Aorta (tissue), 5 donors: ENCODE measurements around the gene ACKR4. TPM values are rescaled to one million over a fixed set of nuclear protein-coding genes. Genes with fewer than 3 reads are reported as not detected.
"Not testable (repeated sequence)": the region's sequence is repeated elsewhere in the genome, so short reads cannot be mapped to it uniquely, and the experiment has no call there.

Experiments
- ATAC-seq: fragments of 200-7000 bp; cut with Tn5 transposase; one replicate; pipeline ENCODE4 v1.9.1; 2022; ENCODE audit warnings: moderate library complexity; ENCODE audit not compliant: low FRiP score
- DNase-seq, 2 donors: peaks; one replicate each; pipeline ENCODE4 v3.0.0-alpha.2; 2020
- H3K27ac ChIP-seq, 2 donors: one replicate each; pipeline ENCODE4 v1.5.1; 2013; ENCODE audit warnings: low read length in 2 of 2, mild to moderate bottlenecking in 2 of 2, moderate library complexity in 2 of 2, control low read depth in 1 of 2, inconsistent platforms in 1 of 2, low read depth in 1 of 2
- H3K27me3 ChIP-seq, 2 donors: one replicate each; pipeline ENCODE4 v1.6.1; 2013; ENCODE audit warnings: control low read depth in 1 of 2, low read length in 1 of 2, mild to moderate bottlenecking in 1 of 2, moderate library complexity in 1 of 2; ENCODE audit not compliant: insufficient read depth in 2 of 2, control insufficient read depth in 1 of 2
- H3K36me3 ChIP-seq, 2 donors: one replicate each; pipeline ENCODE4 v1.6.1; 2013; ENCODE audit warnings: control low read depth in 1 of 2, low read length in 1 of 2, mild to moderate bottlenecking in 1 of 2; ENCODE audit not compliant: insufficient read depth in 2 of 2, control insufficient read depth in 1 of 2
- H3K4me1 ChIP-seq, 2 donors: one replicate each; pipeline ENCODE4 v1.6.1; 2013; ENCODE audit warnings: low read length in 2 of 2, control low read depth in 1 of 2, mild to moderate bottlenecking in 1 of 2, moderate library complexity in 1 of 2; ENCODE audit not compliant: insufficient read depth in 2 of 2, control insufficient read depth in 1 of 2
- H3K4me3 ChIP-seq, 2 donors: one replicate each; pipeline ENCODE4 v1.5.1; 2013; ENCODE audit warnings: low read length in 2 of 2, control low read depth in 1 of 2, mild to moderate bottlenecking in 1 of 2
- H3K9me3 ChIP-seq: one replicate; pipeline ENCODE4 v1.6.1; 2013; ENCODE audit warnings: mild to moderate bottlenecking, low read length; ENCODE audit not compliant: control insufficient read depth
- WGBS, 2 donors: extraction: QIAGEN DNeasy Blood & Tissue Kit; methylation state at CpG; one replicate each; pipeline ENCODE4 v1.1.7; 2013; 5-methylcytosine and 5-hydroxymethylcytosine counted together
- intact Hi-C, 2 donors: fragments of 100-400 bp; cut with DNase I; formaldehyde crosslinking; loops; one replicate each; pipeline versions ENCODE4 v1.14.2 to v1.15.0; 2022
- polyA plus RNA-seq, 2 donors: library from polyadenylated mRNA; stranded (reverse); fragments of 200-250 nt; gene quantifications; one replicate each; pipeline ENCODE4 v1.2.3, GENCODE V29; 2013
- total RNA-seq, 2 donors: library from RNA; stranded (reverse); fragmentation: NEBNext Ultra II Directional; extraction: Animal tissue kit (Norgen Biotek cat#: 25700); gene quantifications; one replicate each; pipeline ENCODE4 v1.2.1, GENCODE V29; 2021
- donor health status: healthy with polysubstance abuse.
- donor health status: Bipolar disorder and iron deficiency.
- donor health status: DM: no; HTN: no; CAD: no.
- donor health status: DM: no; HTN: no; CAD: no.
- donor health status: DM: yes; HTN: yes; CAD: no.

The ACKR4 gene
- total and polyA plus RNA-seq, 4 donors: 12.9 to 24.3 (median 16.9) TPM

DNA sequence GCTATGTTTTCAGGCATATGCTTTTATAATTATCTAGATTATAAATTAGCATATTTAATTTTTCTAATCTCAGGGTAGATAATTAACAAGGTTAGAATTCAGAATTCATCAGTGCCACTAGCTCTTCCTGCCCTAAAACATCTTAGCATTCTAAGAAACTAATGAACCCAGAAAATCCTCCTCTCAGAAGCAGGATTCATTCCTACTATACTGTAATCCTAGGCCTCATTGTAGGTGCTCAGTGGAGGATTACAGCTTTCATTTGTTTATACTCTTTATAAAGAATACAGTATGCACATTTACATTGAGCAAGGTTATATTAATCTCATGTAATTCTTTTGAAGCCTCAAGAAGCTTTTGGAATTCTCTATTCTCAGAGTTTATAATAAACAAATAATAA lies 41.6 kb downstream of the ACKR4 start:
- H3K27ac ChIP-seq: no peak overlapping the region
- intact Hi-C loops: no loop called here
- ATAC-seq: no peak
- H3K36me3 ChIP-seq: no peaks in the 10 kb centered on the region
- H3K27me3 ChIP-seq: no peaks in the 10 kb centered on the region
- no peaks in the 10 kb centered on the region for H3K4me1 ChIP-seq
- DNase-seq: no peak
- no peak overlapping the region for H3K4me3 ChIP-seq
- H3K9me3 ChIP-seq: no peaks in the 10 kb centered on the region

DNA sequence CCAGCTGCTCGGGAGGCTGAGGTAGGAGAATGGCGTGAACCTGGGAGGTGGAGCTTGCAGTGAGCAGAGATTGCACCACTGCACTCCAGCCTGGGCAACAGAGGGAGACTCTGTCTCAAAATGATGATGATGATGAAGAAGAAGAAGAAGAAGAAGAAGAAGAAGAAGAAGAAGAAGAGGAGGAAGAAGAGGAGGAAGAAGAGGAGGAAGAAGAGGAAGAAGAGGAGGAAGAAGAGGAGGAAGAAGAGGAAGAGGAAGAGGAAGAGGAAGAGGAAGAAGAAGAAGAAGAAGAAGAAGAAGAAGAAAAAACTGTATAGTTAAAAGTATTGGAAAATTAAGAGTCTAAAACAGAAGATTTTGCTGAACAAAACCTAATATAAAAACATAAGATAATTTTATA lies 44.4 kb downstream of the ACKR4 start:
- H3K4me1 ChIP-seq, H3K9me3 ChIP-seq, H3K4me3 ChIP-seq, H3K27ac ChIP-seq, DNase-seq, H3K27me3 ChIP-seq, ATAC-seq, H3K36me3 ChIP-seq: not testable (repeated sequence)
- intact Hi-C loops: loop anchor here in 1 of 2 donors (10.0 kb wide), 1 partner anchor 287 kb away; no protein-coding TSS in a partner anchor
- 85 to 90% methylated on average over 2 of the region's 2 CpGs for WGBS, 2 donors

DNA sequence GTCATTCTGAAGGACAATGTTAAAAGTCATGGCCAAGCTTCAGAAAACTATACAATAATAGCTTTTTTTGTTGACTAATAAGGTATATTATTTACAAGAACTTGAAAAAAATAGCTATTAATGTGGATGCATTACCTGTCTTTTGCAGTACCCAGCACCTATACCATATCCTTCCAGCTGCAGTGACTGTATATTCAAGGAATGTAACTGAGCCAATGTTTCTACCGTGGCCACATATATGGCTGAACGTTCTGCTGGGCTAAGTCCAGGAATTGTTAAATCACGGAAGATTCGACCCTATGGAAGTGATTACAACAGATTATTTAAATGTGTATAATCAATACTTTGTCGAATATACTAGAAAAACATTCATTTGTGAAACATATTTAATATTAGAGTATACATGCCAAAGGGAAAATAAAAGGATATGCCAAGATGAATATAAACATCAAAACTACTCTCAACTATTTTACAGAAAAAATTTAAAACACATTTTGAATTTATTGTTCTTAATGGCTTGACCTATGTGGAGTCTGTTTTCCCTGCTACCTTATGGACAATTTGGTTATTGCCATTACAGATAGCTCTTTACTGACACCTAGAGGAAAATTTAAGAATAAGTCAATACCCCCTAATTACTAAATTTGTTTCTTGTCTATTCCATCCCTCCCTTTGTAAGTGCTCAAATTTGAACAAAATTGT lies 44.9 kb downstream of the ACKR4 start:
- no peaks in the 10 kb centered on the region for H3K27me3 ChIP-seq

DNA sequence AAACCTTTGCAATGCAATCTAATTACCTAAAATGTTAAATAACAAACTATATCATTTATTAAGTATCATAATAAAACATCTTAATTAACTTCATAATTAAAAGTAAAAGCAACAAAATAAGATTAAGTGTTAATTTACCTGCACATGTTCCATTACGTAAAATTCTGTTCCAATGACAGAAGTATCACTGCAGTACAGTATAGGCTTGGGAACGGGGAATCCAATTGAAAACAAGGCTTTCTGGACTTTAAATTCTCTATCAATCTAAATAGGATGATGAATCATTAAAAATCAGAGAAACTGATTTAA lies 45.4 kb downstream of the ACKR4 start:
- no peaks in the 10 kb centered on the region for H3K27me3 ChIP-seq
- no peak overlapping the region for H3K4me3 ChIP-seq
- no peaks in the 10 kb centered on the region for H3K36me3 ChIP-seq
- 59 to 60% methylated on average over 2 of the region's 2 CpGs for WGBS, 2 donors
- DNase-seq (no peak), ATAC-seq (no peak)
- H3K4me1 ChIP-seq: no peaks in the 10 kb centered on the region
- no peak overlapping the region for H3K27ac ChIP-seq
- intact Hi-C loops: loop anchor here (1.0 to 10.0 kb wide), 3 partner anchors 106 to 288 kb away; no protein-coding TSS in a partner anchor
- no peaks in the 10 kb centered on the region for H3K9me3 ChIP-seq

More for the DNA sequence above, 44.9 kb downstream of the ACKR4 start:
- Histone ChIP-seq H3K4me1 (no peaks in the 10 kb centered on the region), H3K27ac (no peak overlapping the region), H3K4me3 (no peak overlapping the region), H3K36me3 (no peaks in the 10 kb centered on the region), H3K9me3 (no peaks in the 10 kb centered on the region)
- no peak for DNase-seq
- intact Hi-C loops: loop anchor here (1.0 to 10.0 kb wide), 3 partner anchors 106 to 287 kb away; no protein-coding TSS in a partner anchor
- ATAC-seq: peak; percentile 84
- 55 to 58% methylated on average over 5 of the region's 5 CpGs for WGBS, 2 donors

DNA sequence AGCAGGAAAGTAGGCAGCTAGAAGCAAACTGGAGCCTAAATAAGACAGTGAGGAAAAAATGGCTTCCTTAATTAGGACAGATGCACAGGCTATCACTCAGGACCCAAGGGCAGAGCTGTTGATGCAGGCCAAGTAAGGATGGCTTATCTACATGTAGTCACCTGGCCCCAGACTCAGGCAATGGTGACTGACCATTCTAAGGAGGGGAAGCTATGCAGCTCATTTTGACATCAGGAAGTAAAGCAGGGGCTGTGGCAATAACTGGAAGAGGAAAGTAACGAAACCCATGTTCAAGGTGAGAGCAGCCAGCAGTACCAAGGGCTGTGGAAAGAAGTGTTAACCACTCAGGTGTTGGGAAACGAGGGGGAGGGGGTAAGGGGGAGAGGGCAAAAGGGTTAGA lies 46.3 kb downstream of the ACKR4 start:
- Histone ChIP-seq H3K27me3 (no peaks in the 10 kb centered on the region), H3K36me3 (no peaks in the 10 kb centered on the region), H3K9me3 (no peaks in the 10 kb centered on the region), H3K4me3 (no peak overlapping the region), H3K4me1 (no peaks in the 10 kb centered on the region), H3K27ac (no peak overlapping the region)
- ATAC-seq: no peak
- no peak for DNase-seq
- WGBS, 2 donors: 70% methylated on average over 2 of the region's 2 CpGs
- intact Hi-C loops: loop anchor here (2.0 to 10.0 kb wide), 2 partner anchors 109 to 289 kb away; no protein-coding TSS in a partner anchor

DNA sequence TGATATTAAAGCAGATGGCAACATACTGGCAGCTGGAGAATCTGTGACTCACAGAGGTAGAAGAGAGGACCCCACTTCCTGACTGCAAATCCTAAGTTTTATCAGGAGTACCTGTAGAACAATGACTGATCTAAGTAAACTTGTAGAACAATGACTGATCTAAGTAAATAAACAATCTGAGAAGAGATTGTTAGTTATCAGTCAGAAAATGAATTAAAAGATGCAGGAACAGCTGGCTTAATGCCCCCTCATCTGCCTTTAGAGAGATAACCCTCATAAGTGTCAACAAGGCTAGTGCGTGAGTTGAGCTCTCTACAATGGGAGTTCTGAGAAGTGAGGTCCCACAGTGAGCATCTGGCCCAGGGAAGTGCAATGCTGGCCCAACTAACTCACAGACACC lies 48.0 kb downstream of the ACKR4 start:
- H3K27me3 ChIP-seq: no peaks in the 10 kb centered on the region
- DNase-seq (no peak), ATAC-seq (no peak)
- intact Hi-C loops: loop anchor here in 1 of 2 donors (10.0 kb wide), 1 partner anchor 290 kb away; no protein-coding TSS in a partner anchor
- 84 to 92% methylated on average over 1 of the region's 1 CpG for WGBS, 2 donors
- no peaks in the 10 kb centered on the region for H3K9me3 ChIP-seq
- H3K4me3 ChIP-seq: no peak overlapping the region
- H3K36me3 ChIP-seq: no peaks in the 10 kb centered on the region
- no peak overlapping the region for H3K27ac ChIP-seq
- H3K4me1 ChIP-seq: no peaks in the 10 kb centered on the region

DNA sequence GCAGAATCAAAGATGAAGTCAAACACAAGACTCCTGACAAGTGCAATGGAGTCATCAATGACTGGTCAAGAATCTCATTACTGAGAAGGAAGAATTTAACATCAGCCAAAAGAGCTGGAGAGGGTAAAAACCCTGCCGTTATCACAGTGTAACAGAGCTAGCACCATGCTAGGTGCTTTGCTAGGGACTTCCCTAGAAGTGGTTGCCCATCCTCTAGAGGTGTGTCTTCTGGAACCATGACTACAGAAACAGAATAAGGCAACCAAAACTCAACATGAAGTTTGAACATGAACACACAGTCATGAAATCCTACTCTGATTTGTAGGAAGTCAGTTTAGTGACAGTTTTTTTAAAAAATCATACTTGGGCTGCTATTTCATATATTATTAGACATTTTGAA lies 53.1 kb downstream of the ACKR4 start:
- WGBS, 2 donors: 60 to 95% methylated on average over 1 of the region's 1 CpG
- no peaks in the 10 kb centered on the region for H3K4me1 ChIP-seq
- H3K27me3 ChIP-seq: no peaks in the 10 kb centered on the region
- no peak overlapping the region for H3K27ac ChIP-seq
- DNase-seq: no peak
- no peaks in the 10 kb centered on the region for H3K9me3 ChIP-seq
- no peaks in the 10 kb centered on the region for H3K36me3 ChIP-seq
- no peak overlapping the region for H3K4me3 ChIP-seq
- intact Hi-C loops: no loop called here
- no peak for ATAC-seq

Other genes with a start within 250 kb of the ACKR4 start
- gene DNAJC13, start 179.8 kb upstream of the ACKR4 start, total RNA-seq: 10 to 100 TPM; 49.8 to 70.4 TPM
- 10 to 100 TPM; 12.0 to 16.0 TPM for gene DNAJC13, start 179.8 kb upstream of the ACKR4 start, polyA plus RNA-seq
- gene ACAD11, start 62.5 kb downstream of the ACKR4 start, total RNA-seq: 10 to 100 TPM; 31.9 to 52.4 TPM
- gene ACAD11, start 62.5 kb downstream of the ACKR4 start, polyA plus RNA-seq: 10 to 100 TPM; 10.0 to 89.6 TPM
- 10 to 100 TPM; 34.4 to 37.7 TPM for gene UBA5, start 63.1 kb downstream of the ACKR4 start, total RNA-seq
- 10 to 100 TPM; 29.7 to 36.9 TPM for gene UBA5, start 63.1 kb downstream of the ACKR4 start, polyA plus RNA-seq
- 10 to 100 TPM; 38.1 to 56.9 TPM for gene NPHP3, start 125.1 kb downstream of the ACKR4 start, total RNA-seq
- 10 to 100 TPM in 1 of 2 donors, 1 to 10 TPM in 1; 2.0 to 40.2 TPM for gene NPHP3, start 125.1 kb downstream of the ACKR4 start, polyA plus RNA-seq